Tongue (tissue), 2 donors: ENCODE measurements around the gene KCNJ9. TPM values are rescaled to one million over a fixed set of nuclear protein-coding genes. Genes with fewer than 3 reads are reported as not detected.
"Not testable (repeated sequence)": the region's sequence is repeated elsewhere in the genome, so short reads cannot be mapped to it uniquely, and the experiment has no call there.

Source experiments
- DNase-seq: peaks from one replicate; pipeline ENCODE4 v3.0.0-alpha.2; 2015
- total RNA-seq: library from RNA; depleted of rRNA; stranded (reverse); fragments of >200 nt; gene quantifications from one replicate; pipeline ENCODE4 v1.2.3, GENCODE V29; 2014

KCNJ9 gene
- total RNA-seq, result not detected

GRCh38 chr1:160081261-160081936 is at the start of gene KCNJ9:
KCNJ9 (plus strand) TSS chr1:160081538; CDS start chr1:160084031, 2,493 bp downstream.
- DNase-seq, result no peak

DNA sequence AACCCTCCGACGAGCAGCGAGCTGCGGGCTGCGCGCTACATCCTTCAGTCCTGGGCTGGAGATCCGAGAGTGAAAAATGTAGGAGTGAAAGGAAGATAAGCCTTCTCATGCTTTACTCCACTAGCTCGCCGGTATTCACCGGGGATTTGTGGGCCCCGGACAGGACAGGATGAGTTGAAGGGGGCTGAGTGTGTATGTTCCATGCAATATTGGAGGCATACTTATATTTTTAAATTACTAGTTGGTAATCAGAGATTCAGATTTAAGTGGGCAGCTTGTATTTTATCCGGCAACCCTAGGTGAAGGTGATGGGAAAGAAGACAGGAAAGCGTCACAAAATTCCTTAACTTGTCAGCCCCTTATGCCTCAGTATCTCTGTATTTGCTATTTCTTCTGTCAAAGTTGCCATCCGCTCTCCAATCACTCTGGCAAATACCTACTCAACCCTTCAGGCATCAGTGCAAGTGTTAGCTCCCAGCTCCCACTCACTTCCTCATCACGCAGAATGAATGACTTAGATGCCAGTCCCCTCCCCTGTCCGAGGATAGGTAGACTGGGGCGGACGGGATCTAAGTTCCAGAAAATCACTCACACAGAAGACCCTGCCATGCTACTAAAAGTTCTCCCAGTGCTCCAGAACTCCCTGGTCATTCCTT is 49.0 kb upstream of the KCNJ9 start:
- peak; percentile 18 for DNase-seq

GRCh38 chr1:160040476-160040875 is 40.9 kb upstream of the KCNJ9 start:
- no peak for DNase-seq

DNA sequence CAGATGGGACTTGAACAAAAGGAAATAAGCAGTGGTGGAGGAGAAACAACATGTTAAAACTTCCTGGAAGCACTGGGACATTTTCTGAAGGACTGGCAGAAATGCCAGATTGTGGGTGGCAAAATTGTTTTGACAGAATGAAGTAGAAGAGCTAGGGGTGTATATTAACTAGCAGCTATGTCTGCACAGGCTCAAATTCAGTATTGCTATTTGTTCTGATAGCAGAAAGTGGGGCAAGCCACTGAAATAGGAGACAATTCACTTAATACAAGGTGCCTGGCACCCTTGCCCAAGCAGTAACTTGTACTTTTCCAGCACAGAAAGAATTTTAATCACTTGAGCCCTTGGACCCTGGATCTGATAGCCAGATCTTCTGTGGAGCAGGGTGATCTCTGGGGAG is 37.8 kb upstream of the KCNJ9 start:
- DNase-seq, result no peak

DNA sequence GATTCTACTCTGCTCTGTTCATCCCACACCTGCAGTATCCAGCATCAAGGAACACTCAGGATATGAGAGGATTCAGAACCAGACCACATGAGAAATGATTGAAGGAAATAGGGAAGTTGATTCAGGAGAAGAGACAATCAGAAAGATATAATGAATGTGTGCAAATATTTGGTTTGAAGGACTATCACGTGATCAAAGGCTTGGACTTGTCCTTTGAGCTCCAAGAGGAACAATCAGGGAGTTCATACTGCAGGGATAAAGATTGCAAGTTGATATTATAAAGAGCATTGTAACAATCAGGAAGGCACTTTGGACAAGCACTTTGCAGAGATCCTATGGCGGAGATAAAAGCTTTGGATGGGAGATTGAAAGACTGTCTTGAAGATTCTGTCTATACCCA is 35.7 kb upstream of the KCNJ9 start:
- DNase-seq, result no peak

GRCh38 chr1:160046494-160047110 is 34.7 kb upstream of the KCNJ9 start:
- peak; percentile 92 for DNase-seq

DNA sequence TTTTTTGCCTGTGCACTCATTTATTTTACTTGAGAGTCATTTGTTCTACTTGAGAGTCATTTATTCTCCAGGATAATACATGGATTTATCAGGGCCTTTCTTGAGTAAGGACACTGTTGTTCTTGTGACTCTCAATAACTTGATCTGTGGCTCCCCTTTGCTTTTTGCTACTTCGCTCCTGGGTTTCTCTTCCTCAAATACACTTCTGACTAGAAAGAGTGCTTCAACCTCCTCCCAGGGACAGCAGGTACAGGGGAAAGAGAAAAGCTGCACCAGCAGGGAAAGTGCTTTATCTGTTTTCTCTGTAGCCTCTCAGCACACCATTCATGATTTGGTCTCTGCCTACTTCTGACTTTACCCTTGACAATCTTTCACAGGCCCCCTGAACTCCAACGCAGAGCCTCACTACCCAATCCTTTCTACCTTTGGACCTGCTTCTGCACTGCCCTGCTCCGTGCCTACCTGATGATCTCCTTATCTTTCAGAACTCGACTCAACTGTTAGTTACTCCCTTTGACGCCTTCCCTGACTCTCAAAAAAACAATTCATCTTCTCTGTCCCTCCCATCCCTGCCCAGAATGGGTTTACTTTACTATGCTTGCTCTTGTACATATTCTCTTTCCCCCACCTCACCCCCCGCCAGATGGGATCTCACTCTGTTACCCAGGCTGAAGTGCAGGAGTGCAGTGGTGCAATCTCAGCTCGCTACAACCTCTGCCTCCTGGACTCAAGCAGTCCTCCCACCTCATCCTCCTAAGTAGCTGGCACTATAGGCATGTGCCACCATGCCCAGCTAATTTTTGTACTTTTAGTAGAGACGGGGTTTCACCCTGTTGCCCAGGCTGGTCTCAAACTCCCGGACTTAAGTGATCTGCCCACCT is 34.0 kb upstream of the KCNJ9 start:
- no peak for DNase-seq

GRCh38 chr1:160048335-160048734 is 33.0 kb upstream of the KCNJ9 start:
- DNase-seq, result no peak

DNA sequence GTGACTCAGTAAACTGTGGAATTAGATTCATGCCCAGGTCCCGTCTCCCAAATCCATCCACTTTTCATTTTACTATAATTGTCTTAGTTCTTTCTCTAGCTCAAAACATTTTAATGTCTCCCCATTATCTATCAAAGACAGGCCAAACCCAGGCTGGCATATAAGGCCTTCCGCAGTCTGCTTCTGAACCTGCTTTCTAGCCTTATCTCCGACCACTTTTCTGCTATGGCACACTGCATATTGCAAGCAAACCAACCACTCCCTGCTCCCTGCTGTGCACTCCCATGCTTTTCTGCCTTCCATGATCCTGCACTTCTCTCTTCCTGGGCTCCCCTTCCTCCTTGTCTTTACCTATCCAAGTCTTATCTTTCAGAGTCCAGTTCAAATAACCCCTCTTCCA is 32.2 kb upstream of the KCNJ9 start:
- no peak for DNase-seq

DNA sequence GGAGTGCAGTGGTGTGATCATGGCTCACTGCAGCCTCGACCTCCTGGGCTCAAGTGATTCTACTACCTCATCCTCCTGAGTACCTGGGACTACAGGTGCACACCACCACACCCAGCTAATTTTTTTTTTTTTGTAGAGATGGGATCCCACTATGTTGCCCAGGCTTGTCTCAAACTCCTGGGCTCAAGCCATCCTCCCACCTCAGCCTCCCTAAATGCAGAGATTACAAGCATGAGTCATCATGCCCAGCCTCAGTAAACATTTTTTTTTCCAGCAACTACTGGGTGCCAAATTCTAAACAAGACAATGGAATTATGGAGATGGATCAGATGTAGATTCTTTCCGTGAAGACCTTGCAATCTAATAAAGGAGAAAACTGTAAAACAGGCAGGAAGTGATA is 31.2 kb upstream of the KCNJ9 start:
- DNase-seq, result not testable (repeated sequence)

DNA sequence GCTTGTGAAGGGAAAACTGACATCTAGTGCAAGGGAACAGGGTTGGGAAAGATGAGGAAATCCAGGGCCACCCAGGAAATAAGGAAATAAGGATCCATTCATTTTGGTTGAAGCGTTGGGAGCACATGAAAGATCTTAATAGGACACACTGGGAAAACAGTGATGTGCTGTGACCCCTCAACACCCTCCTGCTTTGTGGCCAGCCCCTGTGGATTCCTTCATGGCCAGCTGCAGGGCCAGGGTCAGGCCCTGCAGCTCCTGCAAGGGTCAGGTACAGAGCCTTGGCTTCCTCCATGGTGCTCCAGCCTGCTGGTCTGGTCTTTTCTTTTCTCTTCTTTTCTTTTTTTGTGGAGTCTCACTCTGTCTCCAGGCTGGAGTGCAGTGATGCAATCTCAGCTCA is 30.7 kb upstream of the KCNJ9 start:
- no peak for DNase-seq

- no peak for DNase-seq
These were observed 28.4 kb upstream of the KCNJ9 start for GRCh38 chr1:160052936-160053335.

- no peak for DNase-seq
These were observed 27.6 kb upstream of the KCNJ9 start for GRCh38 chr1:160053548-160054365.

GRCh38 chr1:160056648-160057169 is 24.6 kb upstream of the KCNJ9 start:
- DNase-seq, result no peak

- DNase-seq, result no peak
These were observed 23.3 kb upstream of the KCNJ9 start for GRCh38 chr1:160058087-160058486.

DNA sequence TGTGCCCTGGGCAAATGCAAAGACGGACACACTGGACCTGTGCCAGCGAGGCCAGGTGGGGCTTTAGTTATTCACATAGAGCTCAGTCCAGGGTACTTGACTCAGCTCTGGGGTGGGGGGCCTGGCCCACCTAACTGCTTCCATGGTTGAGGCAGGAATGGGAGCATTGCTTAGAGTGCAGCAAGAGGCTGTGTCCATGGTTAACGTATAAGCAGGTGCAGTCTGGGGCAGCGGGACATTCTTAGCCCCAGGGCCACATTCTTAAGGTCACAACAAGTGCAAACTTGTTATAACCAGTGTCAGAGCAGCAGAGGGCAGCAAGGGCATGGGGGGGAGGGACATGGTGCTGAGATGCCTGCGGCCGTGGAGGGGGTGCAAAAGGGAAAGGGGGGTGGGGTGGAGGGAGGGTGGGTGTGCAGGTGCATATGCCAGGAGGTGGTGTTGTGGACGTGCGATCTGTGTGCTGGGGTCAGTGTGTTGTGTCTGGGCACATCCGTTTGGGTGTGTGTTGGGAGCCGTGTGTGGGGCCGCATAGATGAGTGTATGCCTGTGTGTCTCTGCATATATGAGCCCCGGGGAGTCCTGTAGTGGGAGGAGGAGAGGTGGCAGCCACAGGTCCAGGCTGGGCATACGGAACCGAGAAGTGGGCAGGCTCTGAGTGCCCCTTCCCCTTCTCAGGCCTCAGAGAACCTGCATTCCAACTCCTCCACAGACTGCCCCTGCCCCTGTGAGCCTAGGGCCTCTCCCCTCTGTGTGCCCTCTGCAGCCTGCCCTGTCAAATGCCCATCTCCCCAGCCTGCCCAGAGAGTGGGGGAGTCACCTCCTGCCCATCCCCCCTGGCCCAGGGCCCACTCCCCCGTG is 19.7 kb upstream of the KCNJ9 start:
- DNase-seq, result no peak

- no peak for DNase-seq
These were observed 19.2 kb upstream of the KCNJ9 start for GRCh38 chr1:160062230-160062532.

DNA sequence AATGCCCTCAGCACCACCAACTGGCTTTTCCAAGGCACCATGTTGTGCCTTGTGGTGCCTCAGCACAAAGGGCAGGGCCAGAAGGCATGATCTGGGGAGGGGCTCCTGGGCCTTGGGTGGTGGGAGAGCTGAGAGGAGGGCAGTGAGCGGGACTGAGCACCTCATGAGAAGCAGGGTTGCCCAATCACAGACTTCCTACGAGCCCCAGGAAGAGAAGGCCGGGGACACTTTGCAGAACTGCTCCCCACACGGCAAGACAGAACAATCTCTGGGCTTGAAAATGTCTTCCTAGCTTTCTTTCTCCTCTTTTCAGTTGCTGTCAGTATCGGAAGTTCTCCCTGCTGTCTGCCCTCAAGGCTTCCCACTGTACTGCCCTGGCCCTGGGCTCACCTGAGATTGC is 18.2 kb upstream of the KCNJ9 start:
- DNase-seq, result no peak

DNA sequence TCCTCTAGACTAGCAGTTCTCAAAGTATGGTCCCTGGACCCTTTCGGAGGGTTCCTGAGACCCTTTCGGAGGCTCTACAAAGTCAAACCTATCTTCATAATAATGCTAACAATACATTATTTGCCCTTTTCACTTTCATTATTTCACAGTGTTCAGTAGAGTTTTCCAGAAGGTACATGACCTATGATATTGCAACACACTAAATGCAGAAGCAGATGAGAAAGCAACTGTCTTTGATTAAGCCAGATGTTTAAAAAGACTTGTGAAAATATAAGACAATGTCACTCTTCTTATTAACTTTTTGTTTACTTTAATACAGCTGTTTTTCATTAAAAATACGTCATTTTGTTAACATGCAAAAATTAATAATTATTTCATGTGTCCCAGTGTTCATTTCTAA is 17.2 kb upstream of the KCNJ9 start:
- DNase-seq, result no peak

DNA sequence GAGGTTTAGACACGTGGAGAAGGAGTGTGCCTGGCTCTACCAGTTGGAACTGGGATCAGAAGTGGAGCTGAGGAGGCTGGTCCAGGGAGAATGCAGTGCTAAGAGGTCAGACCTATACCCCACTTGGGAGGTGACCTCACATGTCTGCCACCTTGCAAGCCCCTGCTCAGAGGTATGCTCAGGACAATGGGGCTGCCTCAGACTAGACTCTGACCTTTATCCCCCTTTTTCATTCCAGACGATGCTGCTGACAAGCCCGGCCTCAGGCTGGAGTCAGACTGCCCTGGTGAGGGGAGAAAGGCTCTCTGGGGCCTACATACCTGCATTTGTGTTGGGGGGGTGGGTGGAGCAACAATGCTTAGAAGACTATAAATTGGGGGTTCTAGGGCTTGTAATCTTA is 16.6 kb upstream of the KCNJ9 start:
- no peak for DNase-seq
